ENCODE results near the gene DOCK11. TPM values are rescaled to one million over a fixed set of nuclear protein-coding genes. Genes with fewer than 3 reads are reported as not detected.

Gene DOCK11
- total and polyA plus RNA-seq, 2 experiments from 2014 or later, result 7.6 to 8.3 TPM

GRCh38 chrX:118688935-118689334, 193.3 kb downstream of the DOCK11 start:
- Histone ChIP-seq H4K20me1 (ENCODE audit: insufficient read depth, poor library complexity, severe bottlenecking) (no peaks in the 10 kb centered on the region), H3K27ac (no peak overlapping the region), H3K9me2 (replicated peaks; ENCODE audit: insufficient read depth) (no peaks in the 10 kb centered on the region), H3K27me3 (no peaks in the 10 kb centered on the region), H3K4me1 (ENCODE audit: insufficient read depth) (no peaks in the 10 kb centered on the region), H3K79me2 (no peaks in the 10 kb centered on the region), H3K36me3 (replicated peaks; ENCODE audit: insufficient read depth, low read depth) (no peaks in the 10 kb centered on the region), H3K9me3 (ENCODE audit: low read depth) (no peaks in the 10 kb centered on the region), H2AFZ (no peak overlapping the region), H3K4me2 (no peak overlapping the region), H3K4me3 (no peak overlapping the region)
- no peak for DNase-seq (ENCODE audit: low spot score)
- TF ChIP-seq EZH2 (IDR thresholded peaks at IDR 0.05; ENCODE audit: borderline replicate concordance), result no peak
- TF ChIP-seq CTCF (IDR thresholded peaks at IDR 0.05; ENCODE audit: poor library complexity), result no peak
- no peak for TF ChIP-seq EZH2phosphoT487 (IDR thresholded peaks at IDR 0.05; ENCODE audit: low read depth, severe bottlenecking, unreplicated experiment)
- 89% methylated on average over 3 of the region's 3 CpGs for WGBS (ENCODE audit: low lambda C conversion rate, missing lambda C conversion rate)

- Histone ChIP-seq H3K27me3 (no peaks in the 10 kb centered on the region), H3K79me2 (no peaks in the 10 kb centered on the region), H3K27ac (no peak overlapping the region), H3K9me3 (ENCODE audit: low read depth) (no peaks in the 10 kb centered on the region), H3K36me3 (replicated peaks; ENCODE audit: insufficient read depth, low read depth) (no peaks in the 10 kb centered on the region), H3K4me3 (no peak overlapping the region), H3K9me2 (replicated peaks; ENCODE audit: insufficient read depth) (no peaks in the 10 kb centered on the region), H4K20me1 (ENCODE audit: insufficient read depth, poor library complexity, severe bottlenecking) (no peaks in the 10 kb centered on the region), H2AFZ (no peak overlapping the region), H3K4me2 (no peak overlapping the region), H3K4me1 (ENCODE audit: insufficient read depth) (no peaks in the 10 kb centered on the region)
- no peak for TF ChIP-seq CTCF (IDR thresholded peaks at IDR 0.05; ENCODE audit: poor library complexity)
- no peak for TF ChIP-seq EZH2phosphoT487 (IDR thresholded peaks at IDR 0.05; ENCODE audit: low read depth, severe bottlenecking, unreplicated experiment)
- TF ChIP-seq EZH2 (IDR thresholded peaks at IDR 0.05; ENCODE audit: borderline replicate concordance), result no peak
- DNase-seq (ENCODE audit: low spot score), result no peak
- WGBS (ENCODE audit: low lambda C conversion rate, missing lambda C conversion rate), result 56% methylated on average over 2 of the region's 2 CpGs
Measured at GRCh38 chrX:118693843-118694242, 198.2 kb downstream of the DOCK11 start.

DNA sequence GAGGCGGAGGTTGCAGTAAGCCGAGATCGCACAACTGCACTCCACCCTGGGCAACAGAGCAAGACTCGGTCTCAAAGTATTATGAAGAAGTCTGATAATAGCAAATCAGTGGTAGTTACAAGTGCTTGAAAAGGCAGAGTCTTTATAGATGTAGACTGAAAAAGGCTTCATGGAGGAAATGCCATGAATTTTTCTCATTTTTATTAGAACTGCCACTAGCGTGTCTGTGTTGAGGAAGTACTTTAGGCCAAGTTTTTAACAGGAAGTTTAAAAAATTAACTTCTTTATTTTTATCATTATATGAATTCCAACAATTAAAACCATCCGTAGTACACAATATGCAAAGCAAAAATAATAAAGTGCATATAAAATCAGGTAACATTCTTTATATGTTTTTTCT, 199.0 kb downstream of the DOCK11 start:
- H4K20me1 ChIP-seq (ENCODE audit: insufficient read depth, poor library complexity, severe bottlenecking), result no peaks in the 10 kb centered on the region
- no peak for DNase-seq (ENCODE audit: low spot score)
- H3K4me3 ChIP-seq, result no peak overlapping the region
- H3K4me2 ChIP-seq, result no peak overlapping the region
- no peaks in the 10 kb centered on the region for H3K9me3 ChIP-seq (ENCODE audit: low read depth)
- no peaks in the 10 kb centered on the region for H3K27me3 ChIP-seq
- H2AFZ ChIP-seq, result no peak overlapping the region
- H3K4me1 ChIP-seq (ENCODE audit: insufficient read depth), result no peaks in the 10 kb centered on the region
- H3K9me2 ChIP-seq (replicated peaks; ENCODE audit: insufficient read depth), result no peaks in the 10 kb centered on the region
- no peak overlapping the region for H3K27ac ChIP-seq
- TF ChIP-seq CTCF (IDR thresholded peaks at IDR 0.05; ENCODE audit: poor library complexity), result no peak
- TF ChIP-seq EZH2phosphoT487 (IDR thresholded peaks at IDR 0.05; ENCODE audit: low read depth, severe bottlenecking, unreplicated experiment), result no peak
- TF ChIP-seq EZH2 (IDR thresholded peaks at IDR 0.05; ENCODE audit: borderline replicate concordance), result no peak
- H3K36me3 ChIP-seq (replicated peaks; ENCODE audit: insufficient read depth, low read depth), result no peaks in the 10 kb centered on the region
- H3K79me2 ChIP-seq, result no peaks in the 10 kb centered on the region
- 70% methylated on average over 5 of the region's 6 CpGs for WGBS (ENCODE audit: low lambda C conversion rate, missing lambda C conversion rate)

All from hepatocyte (in vitro differentiated cells).